Left forelimb (tissue), 1 donor: ENCODE data around the gene STX2.
"Not testable (repeated sequence)": the region's sequence is repeated elsewhere in the genome, so short reads cannot be mapped to it uniquely, and the experiment has no call there.

Experiments used
- DNase-seq: peaks from one replicate; pipeline ENCODE4 v3.0.0-alpha.2; 2018; ENCODE audit warnings: low spot score

The STX2 gene

DNA sequence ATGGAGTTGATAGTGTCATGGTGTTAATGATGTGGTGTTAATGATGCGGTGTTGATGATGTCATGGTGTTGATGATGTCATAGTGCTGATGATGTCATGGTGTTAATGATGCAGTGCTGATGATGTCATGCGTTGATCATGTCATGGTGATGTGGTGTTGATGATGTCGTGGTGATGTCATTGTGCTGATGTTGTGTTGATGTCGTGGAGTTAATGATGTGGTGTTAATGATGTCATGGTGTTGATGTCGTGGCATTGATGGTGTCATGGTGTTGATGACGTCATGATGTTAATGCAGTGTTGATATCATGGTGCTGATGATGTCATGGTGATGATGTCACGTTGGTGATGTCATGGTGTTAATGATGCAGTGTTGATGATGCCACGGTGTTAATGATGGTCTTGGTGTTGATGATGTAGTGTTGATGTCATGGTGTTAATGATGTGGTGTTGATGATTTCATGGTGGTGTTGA lies 73.8 kb downstream of the STX2 start:
- DNase-seq: no peak

DNA sequence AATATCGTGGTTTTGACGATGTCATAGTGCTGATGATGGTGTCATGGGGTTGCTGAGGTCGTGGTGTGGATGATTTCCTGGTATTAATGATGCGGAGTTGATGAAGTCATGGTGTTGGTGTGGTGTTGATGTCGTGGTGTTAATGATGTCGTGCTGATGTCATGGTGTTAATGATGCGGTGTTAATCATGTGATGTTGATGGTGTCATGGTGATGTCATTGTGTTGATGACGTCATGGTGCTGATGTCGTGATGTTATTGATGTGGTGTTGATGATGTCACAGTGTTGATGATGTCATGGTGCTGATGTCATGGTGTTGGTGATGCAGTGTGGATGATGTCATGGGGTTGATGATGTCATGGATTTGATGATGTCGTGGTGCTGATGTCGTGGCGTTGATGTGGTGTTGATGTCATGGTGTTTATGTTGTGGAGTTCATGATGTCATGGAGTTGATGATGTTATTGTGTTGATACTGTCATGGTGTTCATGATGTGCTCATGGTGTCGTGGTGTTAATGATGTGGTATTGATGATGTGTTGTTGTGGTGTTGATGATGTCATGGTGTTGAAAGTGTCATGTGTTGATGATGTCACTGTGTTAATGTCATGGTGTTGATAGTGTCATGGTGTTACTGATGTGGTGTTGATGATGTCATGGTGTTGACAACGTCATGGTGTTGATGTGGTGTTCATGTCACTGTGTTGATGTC lies 74.4 kb downstream of the STX2 start:
- no peak for DNase-seq

DNA sequence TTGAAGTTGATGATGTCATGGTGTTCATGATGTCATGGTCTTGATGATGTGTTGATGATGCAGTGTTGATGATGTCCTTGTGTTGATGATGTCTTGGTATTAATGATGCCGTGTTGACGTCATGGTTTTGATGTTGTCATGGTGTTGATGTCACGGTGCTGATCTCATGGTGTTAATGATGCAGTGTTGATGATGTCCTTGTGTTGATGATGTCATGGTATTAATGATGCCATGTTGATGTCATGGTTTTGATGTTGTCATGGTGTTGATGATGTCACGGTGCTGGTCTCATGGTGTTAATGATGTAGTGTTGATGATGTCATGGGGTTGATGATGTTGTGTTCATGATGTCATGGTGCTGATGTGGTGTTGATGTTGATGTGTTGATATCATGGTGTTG lies 75.0 kb downstream of the STX2 start:
- no peak for DNase-seq

DNA sequence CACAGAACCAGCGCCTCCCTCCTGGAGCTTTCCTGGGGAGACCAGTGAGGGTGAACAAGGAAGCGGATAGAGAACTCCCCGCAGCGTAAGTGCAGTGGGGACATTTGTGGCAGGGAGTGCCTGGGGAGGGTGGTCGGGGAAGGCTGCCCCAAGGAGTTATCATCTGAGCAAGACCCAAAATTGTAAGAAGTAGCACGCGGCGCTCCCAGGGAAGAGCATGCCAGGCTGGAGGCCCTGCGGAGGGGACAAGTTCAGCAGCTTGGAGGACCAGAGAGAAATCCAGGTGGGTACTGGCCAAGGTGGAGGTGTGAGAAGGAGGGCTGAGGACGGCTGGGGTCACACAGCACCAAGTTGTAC lies 76.8 kb downstream of the STX2 start:
- DNase-seq: no peak

DNA sequence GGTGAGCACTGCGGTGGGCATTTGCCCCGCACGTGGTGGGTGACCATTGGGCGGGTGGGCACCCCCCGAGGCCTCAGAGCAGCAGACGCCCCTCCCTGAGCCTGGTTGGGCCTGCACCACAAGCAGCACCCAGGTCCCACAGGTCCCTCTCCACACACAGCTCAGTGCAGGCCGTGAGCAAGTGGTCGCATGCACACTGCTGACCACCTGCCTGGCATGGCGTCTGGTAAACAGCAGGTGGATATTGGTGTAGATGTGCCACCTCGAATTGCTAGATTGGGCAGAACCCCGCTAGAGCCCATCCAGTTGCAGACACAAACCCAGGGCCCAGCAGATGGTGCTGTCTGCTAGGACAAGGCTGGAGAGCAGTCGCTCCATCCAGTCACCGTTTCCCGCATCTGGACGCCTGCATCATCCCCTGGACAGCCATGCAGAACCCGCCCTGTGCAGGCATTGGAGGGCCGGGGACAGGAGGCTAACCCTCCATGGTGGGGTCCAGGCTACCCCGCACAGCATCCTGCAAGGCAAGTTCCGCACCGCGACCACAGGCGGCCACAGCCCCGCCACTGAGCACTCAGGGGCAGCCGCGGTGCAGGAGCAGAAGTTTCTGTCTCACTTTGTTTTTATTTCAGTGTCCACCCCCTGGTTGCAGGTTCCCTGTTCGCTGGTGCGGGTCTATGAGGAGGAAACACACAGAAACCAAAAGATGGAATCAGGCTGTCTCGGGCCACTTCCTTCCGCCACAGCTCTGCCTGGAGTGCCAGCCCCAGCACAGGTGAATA lies 77.3 kb downstream of the STX2 start:
- no peak for DNase-seq

DNA sequence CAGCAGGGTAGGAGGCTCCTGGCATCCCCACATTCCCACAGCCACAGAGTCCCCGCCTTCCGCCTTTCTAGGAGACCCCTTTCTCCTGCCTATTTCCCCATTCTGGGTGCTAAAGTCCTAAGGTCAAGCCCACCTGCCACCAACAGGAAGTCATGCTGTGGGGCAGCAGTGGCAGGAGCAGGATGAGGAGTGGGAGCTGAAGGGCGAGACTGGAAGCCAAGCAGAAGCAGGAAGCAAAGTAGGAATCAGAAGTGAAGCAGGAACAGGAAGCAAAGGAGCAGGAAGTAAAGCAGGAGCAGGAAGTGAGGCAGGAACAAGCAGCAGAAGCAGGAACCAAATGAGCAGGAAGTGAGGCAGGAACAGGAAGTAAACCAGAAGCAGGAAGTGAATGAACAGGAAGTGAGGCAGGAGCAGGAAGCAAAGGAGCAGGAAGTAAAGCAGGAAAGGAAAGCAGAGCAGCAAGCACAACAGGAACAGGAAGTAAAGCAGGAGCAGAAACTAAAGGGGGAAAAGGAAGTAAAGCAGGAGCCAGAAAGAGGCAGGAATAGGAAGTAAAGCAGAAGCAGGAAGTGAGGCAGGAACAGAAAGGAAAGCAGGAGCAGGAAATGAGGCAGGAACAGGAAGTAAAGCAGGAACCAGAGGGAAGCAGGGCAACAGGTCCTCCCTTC lies 84.7 kb downstream of the STX2 start:
- DNase-seq: no peak

DNA sequence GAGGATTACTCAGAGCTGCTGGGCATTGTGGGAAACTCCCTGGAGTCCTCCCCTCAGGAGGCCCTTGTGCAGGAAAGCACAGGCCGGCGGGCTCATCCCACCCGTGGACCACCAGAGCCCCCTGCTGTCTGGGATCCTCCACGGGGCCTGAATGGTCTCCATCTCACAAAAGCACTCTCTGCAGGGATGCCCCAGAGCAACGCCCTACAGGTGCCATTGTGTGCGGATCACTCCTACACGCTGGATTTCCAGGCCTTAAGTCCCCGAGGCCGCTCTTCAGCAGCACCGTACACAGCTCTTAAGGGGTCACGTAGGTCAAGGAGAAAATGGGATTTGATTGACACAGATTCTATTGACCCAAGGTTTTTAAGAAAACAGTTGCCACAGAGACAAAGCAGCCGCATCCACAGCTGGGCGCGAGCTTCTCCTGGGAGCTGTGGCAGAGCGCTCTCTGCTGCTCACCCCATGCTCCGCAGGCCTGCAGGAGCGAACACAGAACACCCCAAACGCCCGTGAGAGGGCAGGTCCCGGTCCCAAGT lies 86.3 kb downstream of the STX2 start:
- no peak for DNase-seq

DNA sequence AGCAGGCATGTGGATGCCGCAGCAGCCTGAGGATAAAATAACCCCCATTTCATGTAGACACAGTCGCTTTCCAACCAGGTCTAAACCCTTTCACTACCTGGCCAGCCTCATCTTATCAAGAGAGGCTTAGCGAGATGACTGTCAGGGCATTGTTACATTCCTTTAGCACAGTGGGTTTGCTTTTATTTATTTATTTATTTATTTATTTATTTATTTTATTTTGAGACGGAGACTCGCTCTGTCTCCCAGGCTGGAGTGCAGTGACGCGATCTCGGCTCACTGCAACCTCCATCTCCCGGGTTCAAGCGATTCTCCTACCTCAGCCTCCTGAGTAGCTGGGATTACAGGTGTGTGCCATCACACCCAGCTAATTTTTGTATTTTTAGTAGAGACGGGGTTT lies 87.0 kb downstream of the STX2 start:
- not testable (repeated sequence) for DNase-seq

DNA sequence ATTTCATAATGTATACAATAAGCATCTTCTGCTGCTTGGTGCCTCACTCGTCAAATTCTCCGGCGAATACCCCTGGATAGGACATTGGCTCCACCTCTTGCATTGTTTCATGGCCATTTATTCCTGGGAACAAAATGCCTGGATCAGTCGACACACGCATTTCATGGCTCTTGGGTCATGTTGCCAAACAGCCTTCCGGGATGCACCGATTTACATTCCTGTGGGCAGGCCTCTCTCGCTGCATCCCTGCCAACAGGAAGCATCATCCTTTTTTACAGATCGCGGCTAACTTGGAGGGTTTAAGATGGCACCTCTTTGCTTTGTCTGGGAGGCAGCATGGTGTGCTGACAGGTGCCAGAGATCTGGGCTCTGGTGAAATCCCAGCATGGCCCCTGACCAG lies 90.3 kb downstream of the STX2 start:
- no peak for DNase-seq

DNA sequence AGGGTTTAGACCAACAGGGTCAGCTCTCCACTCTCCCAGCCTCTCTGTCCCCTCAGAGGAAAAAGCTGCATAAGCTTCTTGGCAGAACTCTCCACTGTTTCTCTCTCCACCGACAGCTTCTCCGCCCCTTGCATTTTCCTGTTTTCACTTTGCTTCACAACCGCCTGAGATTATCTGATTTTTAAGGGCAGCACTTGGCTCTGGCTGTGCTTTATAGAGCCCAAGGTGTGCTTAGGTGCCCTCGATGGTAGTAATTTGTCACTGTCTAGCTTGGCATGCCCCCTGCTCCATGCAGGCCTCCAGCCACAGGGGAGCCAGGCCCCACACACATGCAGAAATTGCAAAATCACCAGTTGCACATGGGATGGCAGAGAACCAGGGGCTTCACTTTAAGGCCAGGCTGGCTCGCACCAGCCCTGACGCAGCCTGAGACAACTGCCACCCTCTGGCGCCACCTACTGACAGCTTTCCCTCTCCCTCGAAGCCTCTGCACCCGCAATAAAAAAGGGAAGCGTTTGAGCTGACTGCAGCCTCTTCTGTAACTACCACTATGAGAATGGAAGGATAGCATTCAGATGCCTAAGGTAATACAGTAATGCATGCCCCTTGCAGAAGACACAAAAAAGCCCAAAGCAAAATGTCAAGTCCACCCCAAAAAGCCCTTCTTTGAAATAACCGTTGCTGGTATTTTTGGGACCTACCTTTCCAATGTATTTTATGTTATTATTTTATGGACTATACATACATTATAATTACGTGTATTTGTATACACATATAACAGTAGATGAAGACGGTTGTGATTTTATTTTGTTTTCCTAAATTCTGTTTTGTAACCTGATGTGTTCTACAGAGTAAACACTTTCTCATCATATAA lies 90.9 kb downstream of the STX2 start:
- peak; percentile 82 for DNase-seq

DNA sequence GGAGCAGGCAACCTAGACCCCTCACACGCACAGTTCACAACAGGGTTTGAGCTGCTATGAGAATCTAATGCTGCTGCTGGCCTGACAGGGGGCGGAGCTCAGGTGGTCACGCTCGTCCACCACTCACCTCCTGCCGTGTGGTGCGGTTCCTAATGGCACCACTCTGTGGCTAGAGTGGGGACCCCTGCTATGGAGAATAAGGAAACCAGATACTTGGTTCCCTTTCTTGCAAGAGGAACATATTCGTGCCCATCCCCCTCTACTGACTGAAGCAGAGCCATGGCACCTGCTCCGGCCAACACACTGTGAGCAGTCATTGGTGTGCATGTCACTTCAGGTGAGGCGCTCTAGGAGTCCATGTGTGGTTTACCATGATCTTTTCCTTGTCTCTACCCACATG lies 92.5 kb downstream of the STX2 start:
- peak; percentile 11 for DNase-seq

DNA sequence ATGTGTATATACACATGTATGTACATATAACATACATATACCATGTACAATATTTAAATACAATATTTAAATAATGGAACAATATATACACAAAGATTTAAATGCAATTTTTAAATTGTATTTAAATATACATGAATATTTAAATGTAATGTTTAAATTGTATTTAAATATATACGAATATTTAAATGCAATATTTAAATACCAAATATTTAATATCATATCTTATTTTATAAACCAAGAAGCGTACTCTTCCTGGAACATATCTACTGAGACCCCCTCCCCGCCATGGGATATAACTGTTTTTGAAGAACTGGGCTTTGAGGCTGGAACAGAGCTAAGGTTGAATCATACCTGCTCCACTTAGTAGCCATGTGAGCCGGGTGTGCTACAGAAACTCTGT lies 93.1 kb downstream of the STX2 start:
- DNase-seq: no peak

DNA sequence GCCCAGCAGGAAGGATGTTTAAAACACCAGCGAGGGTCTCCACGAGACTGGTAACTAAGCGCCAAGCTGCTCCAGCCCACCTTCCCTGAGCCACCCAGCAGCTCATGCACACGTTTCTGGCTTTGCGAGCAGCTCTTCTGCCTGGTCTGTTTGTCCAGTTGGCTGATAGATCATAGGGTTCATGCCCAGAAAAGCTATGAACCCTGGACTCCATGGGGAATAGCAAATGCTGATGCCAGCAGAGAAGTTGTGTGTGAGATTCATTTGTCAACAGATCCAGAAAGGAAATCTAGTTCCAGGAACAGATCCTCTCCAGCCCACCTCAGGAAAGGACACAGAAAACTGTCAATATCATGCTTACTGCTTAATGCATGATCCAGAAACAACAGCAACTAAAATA lies 94.8 kb downstream of the STX2 start:
- DNase-seq: peak; percentile 22

DNA sequence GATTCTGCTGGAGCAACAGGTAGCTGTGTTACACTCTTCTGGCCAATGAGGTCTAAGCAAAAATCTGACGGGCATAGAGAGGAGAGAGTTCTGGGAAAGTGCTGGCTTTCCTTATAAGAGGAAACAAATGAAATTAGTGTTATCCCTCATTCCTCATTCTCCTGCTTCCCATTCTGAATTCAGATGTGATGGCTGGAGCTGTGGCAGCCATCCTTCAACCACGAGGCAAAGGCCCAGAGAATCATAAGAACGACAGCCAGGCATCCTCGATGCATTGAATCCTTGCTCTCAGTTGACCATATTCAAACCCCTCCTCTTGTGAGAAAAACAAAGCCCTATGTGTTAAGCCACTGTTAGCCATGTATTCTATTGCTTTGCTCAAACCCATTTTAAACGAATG lies 95.4 kb downstream of the STX2 start:
- no peak for DNase-seq

DNA sequence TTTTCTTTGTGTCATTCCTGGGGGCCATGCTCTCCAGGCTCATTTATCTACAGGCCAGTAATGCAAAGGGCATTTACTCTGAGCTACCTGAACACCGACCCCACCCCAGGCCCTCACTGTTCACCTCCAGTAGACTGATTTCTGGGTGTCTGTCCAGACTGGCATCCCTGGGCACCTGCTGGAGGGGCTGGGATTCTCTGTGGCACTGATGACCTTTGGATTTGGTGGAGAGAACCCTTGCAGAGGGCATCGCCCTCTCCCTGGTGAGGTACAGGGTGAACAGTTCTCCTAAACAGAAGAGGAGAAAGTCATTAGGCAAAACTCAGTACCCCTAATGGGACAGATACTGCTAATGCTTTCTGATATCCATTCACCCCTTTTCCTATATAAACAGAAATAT lies 95.9 kb downstream of the STX2 start:
- DNase-seq: no peak

DNA sequence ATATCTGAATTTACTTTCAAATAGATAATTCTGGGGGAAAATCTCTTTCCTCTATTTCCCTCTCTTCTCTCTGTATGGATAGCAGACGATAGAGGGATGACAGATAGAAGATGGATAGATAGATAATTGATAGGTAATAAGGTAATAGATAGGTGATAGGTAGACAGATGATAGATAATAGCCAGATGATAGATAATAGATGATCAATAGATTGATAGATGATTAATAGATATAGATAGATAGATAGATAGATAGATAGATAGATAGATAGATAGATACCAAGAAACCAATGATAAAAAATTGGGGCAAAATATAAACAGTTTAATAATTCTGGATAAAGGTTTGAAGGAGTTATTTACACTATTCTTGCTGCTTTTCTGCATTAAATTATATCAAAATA lies 96.3 kb downstream of the STX2 start:
- no peak for DNase-seq

DNA sequence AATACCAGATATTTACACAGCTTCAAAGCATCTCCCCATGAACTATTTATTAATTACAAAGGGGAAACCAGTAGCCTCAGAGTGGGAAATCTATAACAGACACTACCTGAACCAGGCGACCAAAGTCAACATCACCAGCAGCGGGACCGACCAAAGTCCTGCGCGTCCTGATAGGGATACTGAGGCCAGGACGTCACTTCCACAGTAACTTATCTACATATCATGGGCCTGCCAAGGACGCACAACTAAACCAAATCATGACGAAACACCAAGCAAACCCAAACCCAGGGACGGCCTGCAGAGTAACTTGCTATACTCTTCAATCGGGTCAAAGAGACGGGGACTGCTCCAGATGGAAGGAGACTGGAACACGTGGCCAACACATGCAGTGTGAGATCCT lies 96.9 kb downstream of the STX2 start:
- DNase-seq: peak; percentile 31
